Common myeloid progenitor, CD34-positive (primary cell): ENCODE data around the gene STAM2.
"Not testable (repeated sequence)": the region's sequence is repeated elsewhere in the genome, so short reads cannot be mapped to it uniquely, and the experiment has no call there.

Source experiments
- CTCF ChIA-PET: fragments of 350-600 bp; sonication (Branson Sonifier 250); formaldehyde crosslinking; loops from one replicate; lab custom pipeline; 2021; ENCODE audit warnings: antibody characterized with exemption; lab: Charles Lee
- POLR2A ChIA-PET: fragments of 350-600 bp; sonication (Branson Sonifier 250); formaldehyde crosslinking; loops from one replicate; lab custom pipeline; 2021; ENCODE audit warnings: antibody characterized with exemption; lab: Charles Lee
- DNase-seq, 3 donors: peaks; one replicate each; pipeline versions ENCODE4 v3.0.0 to v3.0.0-alpha.2; 2013
- H3K27ac ChIP-seq, 2 experiments: 1 replicate in 1 of 2; 2 replicates in 1 of 2; pipeline ENCODE4 v1.7.0; 2013; ENCODE audit warnings: inconsistent platforms in 2 of 2, low read length in 2 of 2, mild to moderate bottlenecking in 2 of 2, low read depth in 1 of 2, moderate library complexity in 1 of 2; ENCODE audit not compliant: severe bottlenecking in 2 of 2, insufficient read depth in 1 of 2, poor library complexity in 1 of 2
- H3K27me3 ChIP-seq, 5 experiments: replicated peaks in 2 of 5; 1 replicate in 3 of 5; 2 replicates in 2 of 5; pipeline versions ENCODE4 v1.6.1 to v1.7.0; 2013; ENCODE audit warnings: low read length in 4 of 5, mild to moderate bottlenecking in 2 of 5, moderate library complexity in 2 of 5, inconsistent platforms in 1 of 5; ENCODE audit not compliant: insufficient read depth in 5 of 5, control insufficient read depth in 4 of 5
- H3K36me3 ChIP-seq, 4 experiments: 1 replicate in 2 of 4; 2 replicates in 2 of 4; pipeline versions ENCODE4 v1.6.1 to v1.7.0; 2013; ENCODE audit warnings: low read length in 3 of 4, control low read depth in 1 of 4, mild to moderate bottlenecking in 1 of 4; ENCODE audit not compliant: control insufficient read depth in 4 of 4, insufficient read depth in 4 of 4
- H3K4me1 ChIP-seq, 4 experiments: 1 replicate in 3 of 4; 2 replicates in 1 of 4; pipeline versions ENCODE4 v1.6.1 to v1.7.1; 2013; ENCODE audit warnings: low read length in 3 of 4, mild to moderate bottlenecking in 3 of 4, control low read depth in 1 of 4, inconsistent platforms in 1 of 4, moderate library complexity in 1 of 4; ENCODE audit not compliant: control insufficient read depth in 4 of 4, insufficient read depth in 4 of 4; ENCODE audit errors: control extremely low read depth in 1 of 4
- H3K4me3 ChIP-seq, 7 experiments: 1 replicate in 4 of 7; 2 replicates in 3 of 7; pipeline versions ENCODE4 v1.5.1 to v1.7.0; 2013; ENCODE audit warnings: mild to moderate bottlenecking in 7 of 7, low read length in 6 of 7, moderate library complexity in 6 of 7, inconsistent platforms in 2 of 7, low read depth in 2 of 7, control low read depth in 1 of 7; ENCODE audit not compliant: insufficient read depth in 4 of 7, control insufficient read depth in 1 of 7; ENCODE audit errors: extremely low read depth in 1 of 7
- H3K9me3 ChIP-seq, 5 experiments: 1 replicate in 4 of 5; 2 replicates in 1 of 5; pipeline versions ENCODE4 v1.6.1 to v1.7.1; 2013; ENCODE audit warnings: low read length in 4 of 5, mild to moderate bottlenecking in 2 of 5, inconsistent platforms in 1 of 5, low read depth in 1 of 5, moderate library complexity in 1 of 5; ENCODE audit not compliant: control insufficient read depth in 4 of 5, insufficient read depth in 2 of 5; ENCODE audit errors: control extremely low read depth in 1 of 5
- WGBS: methylation state at CpG from one replicate; pipeline ENCODE4 v1.1.5; 2013; ENCODE audit not compliant: insufficient coverage; 5-methylcytosine and 5-hydroxymethylcytosine counted together

Gene STAM2

DNA sequence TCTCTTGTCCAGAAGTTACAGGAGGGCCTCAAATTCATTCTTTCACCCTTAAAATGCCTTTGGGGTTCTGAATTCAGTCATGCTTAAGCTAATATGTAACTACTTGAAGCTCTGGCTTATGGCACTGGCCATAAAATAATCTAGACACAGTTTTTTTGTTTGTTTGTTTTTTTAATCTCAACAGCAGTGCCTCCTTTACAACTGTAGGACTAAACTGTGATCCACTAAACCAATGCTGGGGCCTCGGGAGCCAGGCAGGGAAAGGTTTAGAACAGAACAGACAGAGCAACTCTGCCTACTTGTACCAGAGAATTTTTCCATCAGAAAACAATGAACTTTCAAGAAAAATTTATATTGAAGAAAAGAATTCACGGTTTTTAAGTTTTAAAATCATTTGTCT, 1.7 kb downstream of the STAM2 start:
- no CpG with 5 or more reads among the region's 2 CpGs for WGBS
- DNase-seq: no peak
- H3K9me3 ChIP-seq: no peaks in the 10 kb centered on the region
- H3K36me3 ChIP-seq: no peaks in the 10 kb centered on the region
- H3K27me3 ChIP-seq: no peaks in the 10 kb centered on the region
- ChIA-PET CTCF (interaction anchor here (1.4 to 2.4 kb wide), 3 partner anchors 136 to 462 kb away, joined by 4 to 9 read pairs (median 4); no protein-coding TSS in a partner anchor), POLR2A (no interaction called here)
- H3K4me1 ChIP-seq: peaks cover 9 to 44% (median 17%) of the 10 kb centered on the region in 4 experiments
- no peak overlapping the region for H3K4me3 ChIP-seq
- no peak overlapping the region for H3K27ac ChIP-seq

DNA sequence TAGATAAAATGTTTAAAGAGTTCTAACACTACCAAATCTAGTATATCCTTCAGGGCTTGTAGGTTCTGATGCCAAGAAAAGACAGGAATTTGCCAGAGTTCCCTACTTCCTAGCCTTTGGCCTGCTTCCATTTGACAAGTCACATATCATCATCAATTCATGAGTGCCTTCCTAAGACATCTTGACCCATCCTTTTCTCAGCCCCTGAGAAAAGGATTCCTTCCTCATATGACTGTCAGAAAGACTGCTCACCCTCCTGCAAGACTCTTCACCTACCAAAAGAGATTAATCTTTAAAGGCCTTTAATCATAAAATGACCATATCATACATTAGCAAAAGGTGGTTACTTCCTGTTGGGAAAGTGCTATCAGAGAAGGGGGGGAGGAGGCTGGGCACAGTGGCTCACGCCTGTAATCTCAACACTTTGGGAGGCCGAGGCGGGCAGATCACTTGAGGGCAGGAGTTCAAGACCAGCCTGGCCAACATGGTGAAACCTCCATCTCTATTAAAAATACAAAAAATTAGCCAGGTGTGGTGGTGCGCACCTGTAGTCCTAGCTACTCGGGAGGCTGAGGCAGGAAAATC, 3.3 kb downstream of the STAM2 start:
- peaks cover 10 to 50% (median 20%) of the 10 kb centered on the region in 4 experiments for H3K4me1 ChIP-seq
- WGBS: 100% methylated on average over 2 of the region's 5 CpGs
- H3K27ac ChIP-seq, H3K36me3 ChIP-seq, H3K4me3 ChIP-seq, H3K27me3 ChIP-seq, POLR2A ChIA-PET, H3K9me3 ChIP-seq: not testable (repeated sequence)
- CTCF ChIA-PET: interaction anchor here (1.1 to 1.7 kb wide), 3 partner anchors 59 to 146 kb away, joined by 3 to 6 read pairs (median 3); no protein-coding TSS in a partner anchor
- DNase-seq: peak in 2 of 3 donors; percentile 7 to 27

DNA sequence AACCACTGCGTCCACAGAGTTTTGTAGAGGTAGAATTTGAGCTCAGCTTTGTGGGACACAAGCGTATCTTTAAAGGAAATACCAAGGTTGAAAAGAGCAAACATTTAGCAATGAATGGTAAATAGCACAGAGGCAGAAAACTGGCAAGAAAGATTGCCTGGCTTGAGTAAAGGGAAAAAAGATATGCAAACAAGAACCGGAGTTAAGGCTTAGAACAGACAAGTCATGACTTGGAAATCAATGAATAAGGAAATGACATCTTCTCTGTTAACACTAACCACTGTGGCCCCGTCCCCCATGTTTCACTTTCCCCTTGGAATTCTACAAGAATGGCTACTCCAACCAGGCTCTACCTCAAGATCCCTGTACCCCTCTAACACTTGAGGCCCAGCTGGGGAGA, 3.8 kb downstream of the STAM2 start:
- peak in 1 of 3 donors; percentile 7 for DNase-seq
- POLR2A ChIA-PET: no interaction called here
- 61% methylated on average over 4 of the region's 4 CpGs for WGBS

DNA sequence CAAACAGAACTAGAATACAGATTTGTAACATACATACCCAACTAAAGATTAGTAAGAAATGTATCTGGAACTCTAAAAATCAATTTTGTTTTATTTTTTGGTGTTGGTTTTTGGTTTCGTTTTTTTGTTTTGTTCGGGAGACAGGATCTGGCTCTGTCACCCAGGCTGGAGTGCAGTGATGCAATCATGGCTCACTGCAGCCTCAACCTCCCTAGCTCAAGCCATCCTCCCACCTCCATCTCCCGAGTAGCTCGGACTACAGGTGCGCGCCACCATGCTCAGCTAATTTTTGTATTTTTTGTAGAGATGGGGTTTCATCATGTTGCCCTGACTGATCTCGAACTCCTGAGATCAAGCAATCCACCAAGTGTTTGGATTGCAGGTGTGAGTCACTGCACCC, 6.4 kb downstream of the STAM2 start:
- H3K27ac ChIP-seq: peak overlapping the region in 1 of 2 experiments; percentile 25
- no CpG with 5 or more reads among the region's 7 CpGs for WGBS
- CTCF ChIA-PET: interaction anchor here (1.2 kb wide), 1 partner anchor 14 kb away, joined by 3 read pairs; no protein-coding TSS in a partner anchor
- POLR2A ChIA-PET, H3K36me3 ChIP-seq, H3K27me3 ChIP-seq, H3K9me3 ChIP-seq, DNase-seq: not testable (repeated sequence)
- H3K4me3 ChIP-seq: peak overlapping the region in 2 of 7 experiments; percentile 28 to 32
- peaks cover 13 to 56% (median 27%) of the 10 kb centered on the region in 4 experiments for H3K4me1 ChIP-seq

More for the DNA sequence above, 3.8 kb downstream of the STAM2 start:
- no peaks in the 10 kb centered on the region for H3K9me3 ChIP-seq
- no peaks in the 10 kb centered on the region for H3K27me3 ChIP-seq
- H3K36me3 ChIP-seq: no peaks in the 10 kb centered on the region
- CTCF ChIA-PET: interaction anchor here (1.1 to 1.7 kb wide), 4 partner anchors 58 to 146 kb away, joined by 3 to 6 read pairs (median 3); no protein-coding TSS in a partner anchor
- H3K4me3 ChIP-seq: peak overlapping the region in 1 of 7 experiments; percentile 16
- no peak overlapping the region for H3K27ac ChIP-seq
- H3K4me1 ChIP-seq: peaks cover 13 to 51% (median 25%) of the 10 kb centered on the region in 4 experiments

DNA sequence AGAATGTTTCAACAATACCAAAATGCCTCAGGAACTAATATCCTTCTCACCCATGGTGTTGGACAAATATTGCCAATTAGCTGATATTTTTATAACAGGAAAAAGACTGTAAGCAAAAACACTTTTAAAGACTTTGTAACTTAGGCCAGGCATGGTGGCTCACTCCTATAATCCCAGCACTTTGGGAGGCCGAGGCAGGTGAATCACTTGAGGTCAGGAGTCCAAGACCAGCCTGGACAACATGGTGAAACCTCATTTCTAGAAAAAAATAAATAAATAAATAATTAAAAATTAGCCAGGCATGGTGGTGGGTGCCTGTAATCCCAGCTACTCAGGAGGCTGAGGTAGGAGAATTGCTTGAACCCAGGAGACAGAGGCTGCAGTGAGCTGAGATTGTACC, 8.1 kb downstream of the STAM2 start:
- ChIA-PET POLR2A (interaction anchor here (1.1 kb wide), 1 partner anchor 8 kb away, joined by 4 read pairs; the partner anchor contains the start of gene STAM2), CTCF (interaction anchor here (1.7 to 1.8 kb wide), 2 partner anchors 9 to 130 kb away, joined by 5 read pairs; no protein-coding TSS in a partner anchor)
- H3K36me3 ChIP-seq, H3K9me3 ChIP-seq, H3K27me3 ChIP-seq, DNase-seq: not testable (repeated sequence)
- no CpG with 5 or more reads among the region's 1 CpG for WGBS
- Histone ChIP-seq H3K27ac (peak overlapping the region; percentile 85 to 88), H3K4me3 (peak overlapping the region in 3 of 7 experiments; percentile 12 to 63 (median 48)), H3K4me1 (peaks cover 13 to 50% (median 24%) of the 10 kb centered on the region in 4 experiments)

DNA sequence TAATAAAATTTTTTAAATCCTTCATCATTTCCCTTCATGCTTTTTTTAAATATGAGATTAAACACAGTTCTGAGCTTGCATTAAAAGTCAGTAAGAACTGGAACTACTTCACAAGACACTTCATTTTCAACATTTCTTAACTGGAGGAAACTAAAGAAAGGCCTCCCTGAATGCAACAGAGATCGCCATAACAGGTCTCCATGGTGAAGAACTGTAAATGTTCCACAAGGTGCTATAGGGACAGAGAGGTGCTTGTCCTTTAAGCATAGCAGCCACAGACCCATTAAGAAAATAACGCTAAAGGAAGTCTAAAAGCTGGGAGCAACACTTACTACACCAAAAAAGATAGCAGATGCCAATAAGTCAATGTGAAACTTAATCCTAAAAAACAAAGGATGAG, 8.5 kb downstream of the STAM2 start:
- peak overlapping the region in 6 of 7 experiments; percentile 12 to 63 (median 40) for H3K4me3 ChIP-seq
- no peak for DNase-seq
- H3K27me3 ChIP-seq: no peaks in the 10 kb centered on the region
- ChIA-PET POLR2A (interaction anchor here (1.1 kb wide), 1 partner anchor 9 kb away, joined by 4 read pairs; the partner anchor contains the start of gene STAM2), CTCF (interaction anchor here (0.7 to 1.8 kb wide), 3 partner anchors 9 to 141 kb away, joined by 3 to 5 read pairs (median 5); no protein-coding TSS in a partner anchor)
- H3K27ac ChIP-seq: peak overlapping the region; percentile 85 to 88
- H3K36me3 ChIP-seq: no peaks in the 10 kb centered on the region
- 19% methylated on average over 2 of the region's 2 CpGs for WGBS
- peaks cover 13 to 47% (median 23%) of the 10 kb centered on the region in 4 experiments for H3K4me1 ChIP-seq
- H3K9me3 ChIP-seq: no peaks in the 10 kb centered on the region

DNA sequence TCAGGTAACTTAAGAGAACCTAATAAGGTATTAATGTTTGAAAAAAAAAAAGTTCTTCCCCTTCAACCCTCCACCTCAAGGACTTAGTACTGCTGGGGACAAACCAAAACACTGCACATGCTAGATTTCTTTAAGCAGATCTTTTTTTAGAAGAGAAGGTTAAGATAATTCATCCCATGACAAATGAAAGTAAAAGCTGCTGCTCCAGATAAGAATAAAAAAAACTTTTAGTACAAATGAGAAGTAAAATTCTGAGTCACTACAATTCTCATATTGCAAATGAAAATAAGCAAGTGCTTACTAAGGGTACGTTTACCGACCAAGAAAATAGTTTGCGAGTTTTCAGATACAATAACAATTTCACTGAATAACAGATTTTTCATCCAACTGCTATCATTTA, 8.9 kb downstream of the STAM2 start:
- Histone ChIP-seq H3K9me3 (no peaks in the 10 kb centered on the region), H3K36me3 (no peaks in the 10 kb centered on the region), H3K27me3 (no peaks in the 10 kb centered on the region), H3K27ac (peak overlapping the region; percentile 85 to 88), H3K4me3 (peak overlapping the region in 5 of 7 experiments; percentile 12 to 63 (median 37)), H3K4me1 (peaks cover 13 to 44% (median 21%) of the 10 kb centered on the region in 4 experiments)
- peak; percentile 83 to 95 (median 92) for DNase-seq
- ChIA-PET POLR2A (interaction anchor here (1.1 kb wide), 1 partner anchor 9 kb away, joined by 4 read pairs; the partner anchor contains the start of gene STAM2), CTCF (interaction anchor here (0.7 to 1.7 kb wide), 3 partner anchors 10 to 141 kb away, joined by 3 to 6 read pairs (median 5); no protein-coding TSS in a partner anchor)
- WGBS: no CpG with 5 or more reads among the region's 3 CpGs
